DOHH2 (cell line): ENCODE results near the gene CDT1.

Source experiments
- H3F3A ChIP-seq: fragments of 200-600 bp; sonication (generic), shearing (Covaris generic); 2 replicates; pipeline ENCODE4 v1.6.0; 2016; ENCODE audit warnings: antibody characterized with exemption, mild to moderate bottlenecking; ENCODE audit not compliant: control insufficient read depth, insufficient read depth
- H3K27ac ChIP-seq: fragments of 200-600 bp; sonication (generic); 2 replicates; pipeline ENCODE4 v1.5.1; 2014; ENCODE audit warnings: low read depth, mild to moderate bottlenecking, low read length, moderate library complexity
- H3K27me3 ChIP-seq: fragments of 200-600 bp; sonication (generic); 2 replicates; pipeline ENCODE4 v1.6.1; 2014; ENCODE audit warnings: mild to moderate bottlenecking, low read length, mixed read lengths; ENCODE audit not compliant: control insufficient read depth
- H3K36me3 ChIP-seq: fragments of 200-600 bp; sonication (generic); 2 replicates; pipeline ENCODE4 v1.6.1; 2014; ENCODE audit warnings: mild to moderate bottlenecking, low read length, moderate library complexity, mixed read lengths; ENCODE audit not compliant: control insufficient read depth
- H3K4me1 ChIP-seq: fragments of 200-600 bp; sonication (generic); 2 replicates; pipeline ENCODE4 v1.6.1; 2014; ENCODE audit warnings: mild to moderate bottlenecking, low read length, mixed read lengths; ENCODE audit not compliant: control insufficient read depth
- H3K4me2 ChIP-seq: fragments of 200-600 bp; sonication (generic); 2 replicates; pipeline ENCODE4 v1.6.0; 2014; ENCODE audit warnings: mild to moderate bottlenecking, low read length, moderate library complexity
- H3K4me3 ChIP-seq: fragments of 200-600 bp; sonication (generic); 2 replicates; pipeline ENCODE4 v1.5.1; 2014; ENCODE audit warnings: mild to moderate bottlenecking, low read length, mixed read lengths
- H3K79me2 ChIP-seq: fragments of 200-600 bp; sonication (generic); 2 replicates; pipeline ENCODE4 v1.6.1; 2014; ENCODE audit warnings: mild to moderate bottlenecking, low read length, mixed read lengths; ENCODE audit not compliant: control insufficient read depth
- H3K9me2 ChIP-seq: fragments of 200-600 bp; sonication (generic); replicated peaks from 2 replicates; pipeline ENCODE4 v1.6.1; 2014; ENCODE audit warnings: mild to moderate bottlenecking, low read length, mixed read lengths; ENCODE audit not compliant: control insufficient read depth
- H3K9me3 ChIP-seq: fragments of 200-600 bp; sonication (generic); 2 replicates; pipeline ENCODE4 v1.6.1; 2014; ENCODE audit warnings: antibody characterized with exemption, low read length, mixed read lengths; ENCODE audit not compliant: control insufficient read depth, insufficient read depth
- H4K20me1 ChIP-seq: fragments of 200-600 bp; sonication (generic); 2 replicates; pipeline ENCODE4 v1.6.0; 2014; ENCODE audit warnings: low read depth, mild to moderate bottlenecking, antibody characterized with exemption, low read length, moderate library complexity; ENCODE audit not compliant: control insufficient read depth, insufficient read depth
- CTCF ChIP-seq: fragments of 200-600 bp; sonication (generic); IDR thresholded peaks from one replicate; pipeline ENCODE4 v1.5.1; 2014; ENCODE audit warnings: antibody characterized with exemption, mild to moderate bottlenecking, low read depth, low read length; ENCODE audit not compliant: poor library complexity, severe bottlenecking
- EZH2phosphoT487 ChIP-seq: fragments of 200-600 bp; sonication (generic); IDR thresholded peaks from 2 replicates; pipeline ENCODE4 v1.6.1; 2017; ENCODE audit warnings: borderline replicate concordance, mild to moderate bottlenecking, antibody characterized with exemption, low read length, moderate library complexity, mixed read lengths

CDT1 gene

GRCh38 chr16:88761143-88761534 lies 42.5 kb upstream of the CDT1 start:
- Histone ChIP-seq H3K36me3 (peaks cover 19% of the 10 kb centered on the region), H3F3A (no peaks in the 10 kb centered on the region), H3K4me3 (no peak overlapping the region), H4K20me1 (peaks cover 23% of the 10 kb centered on the region; the same call in 1 of the 2 replicates), H3K4me2 (no peak overlapping the region), H3K79me2 (peaks cover 99% of the 10 kb centered on the region), H3K9me3 (no peaks in the 10 kb centered on the region), H3K27ac (no peak overlapping the region), H3K27me3 (no peaks in the 10 kb centered on the region), H3K9me2 (no peaks in the 10 kb centered on the region), H3K4me1 (no peaks in the 10 kb centered on the region)
- TF ChIP-seq EZH2phosphoT487 (no peak), CTCF (no peak)

GRCh38 chr16:88761830-88762229 lies 41.8 kb upstream of the CDT1 start:
- Histone ChIP-seq H3K27me3 (no peaks in the 10 kb centered on the region), H3K9me3 (no peaks in the 10 kb centered on the region), H4K20me1 (peaks cover 23% of the 10 kb centered on the region; the same call in 1 of the 2 replicates), H3F3A (no peaks in the 10 kb centered on the region), H3K4me2 (no peak overlapping the region), H3K36me3 (peaks cover 25% of the 10 kb centered on the region), H3K4me3 (no peak overlapping the region), H3K79me2 (peaks cover 100% of the 10 kb centered on the region), H3K9me2 (no peaks in the 10 kb centered on the region), H3K27ac (no peak overlapping the region), H3K4me1 (no peaks in the 10 kb centered on the region)
- TF ChIP-seq EZH2phosphoT487: no peak
- TF ChIP-seq CTCF: no peak

GRCh38 chr16:88762258-88762870 lies 41.2 kb upstream of the CDT1 start:
- H3F3A ChIP-seq: no peaks in the 10 kb centered on the region
- H3K27me3 ChIP-seq: no peaks in the 10 kb centered on the region
- H3K4me1 ChIP-seq: peaks cover 2% of the 10 kb centered on the region
- H3K79me2 ChIP-seq: peaks cover 100% of the 10 kb centered on the region
- H3K4me3 ChIP-seq: no peak overlapping the region
- H3K36me3 ChIP-seq: peaks cover 30% of the 10 kb centered on the region
- TF ChIP-seq EZH2phosphoT487 (no peak), CTCF (no peak)
- H3K9me3 ChIP-seq: no peaks in the 10 kb centered on the region
- H3K9me2 ChIP-seq: no peaks in the 10 kb centered on the region
- peaks cover 25% of the 10 kb centered on the region; the same call in 1 of the 2 replicates for H4K20me1 ChIP-seq
- H3K27ac ChIP-seq: no peak overlapping the region
- no peak overlapping the region for H3K4me2 ChIP-seq
